WTC11 (cell line): Measurements from ENCODE around the gene MVK. TPM values are rescaled to one million over a fixed set of nuclear protein-coding genes. Genes with fewer than 3 reads are reported as not detected.

Experiments
- ATAC-seq: fragments of 200-7000 bp; cut with Tn5 transposase; 2 replicates; pipeline ENCODE4 v1.10.0; 2021; ENCODE audit warnings: mild to moderate bottlenecking, moderate library complexity
- CTCF ChIA-PET: fragments of 300-600 bp; sonication (Branson Sonifier 250); formaldehyde crosslinking; loops from one replicate; lab custom pipeline; 2021; ENCODE audit warnings: antibody characterized with exemption; lab: Charles Lee
- POLR2A ChIA-PET: fragments of 350-600 bp; sonication (Branson Sonifier 250); formaldehyde crosslinking; loops from one replicate; lab custom pipeline; 2021; ENCODE audit warnings: antibody characterized with exemption; lab: Charles Lee
- DNase-seq: peaks from one replicate; pipeline ENCODE4 v3.0.0; 2021; ENCODE audit warnings: low spot score
- H3K27ac Mint-ChIP-seq: 2 replicates; pipeline ENCODE4 v1.8.0; 2021; ENCODE audit warnings: mixed read lengths
- H3K27me3 Mint-ChIP-seq: 2 replicates; pipeline ENCODE4 v1.8.0; 2021; ENCODE audit warnings: low read depth, mild to moderate bottlenecking, moderate library complexity, mixed read lengths
- H3K36me3 Mint-ChIP-seq: 2 replicates; pipeline ENCODE4 v1.8.0; 2021; ENCODE audit warnings: mixed read lengths
- H3K4me1 Mint-ChIP-seq: 2 replicates; pipeline ENCODE4 v1.8.0; 2022; ENCODE audit warnings: mixed read lengths
- H3K4me3 Mint-ChIP-seq: 2 replicates; pipeline ENCODE4 v1.8.0; 2021; ENCODE audit warnings: mild to moderate bottlenecking, moderate library complexity, mixed read lengths
- H3K9me3 Mint-ChIP-seq: 2 replicates; pipeline ENCODE4 v1.8.0; 2021; ENCODE audit warnings: mixed read lengths
- ATF1 ChIP-seq: sonication (generic); formaldehyde crosslinking; IDR thresholded peaks from 2 replicates; pipeline ENCODE4 v1.8.1; 2023; ENCODE audit warnings: mild to moderate bottlenecking, moderate library complexity, missing genetic modification reagents
- CDX4 ChIP-seq: fragments of 250-450 bp; sonication (Bioruptor Pico); IDR thresholded peaks from 2 replicates; pipeline ENCODE4 v1.9.0; 2021; ENCODE audit warnings: moderate library complexity, mild to moderate bottlenecking, inconsistent platforms, borderline replicate concordance
- E2F4 ChIP-seq: sonication (generic); formaldehyde crosslinking; IDR thresholded peaks from 2 replicates; pipeline ENCODE4 v1.8.1; 2022; ENCODE audit warnings: low read depth, mild to moderate bottlenecking, moderate library complexity, missing genetic modification reagents, borderline replicate concordance
- FOXJ3 ChIP-seq: sonication (generic); formaldehyde crosslinking; IDR thresholded peaks from 2 replicates; pipeline ENCODE4 v1.9.0; 2021; ENCODE audit warnings: missing genetic modification reagents, mild to moderate bottlenecking, borderline replicate concordance
- FOXP1 ChIP-seq: sonication (generic); formaldehyde crosslinking; IDR thresholded peaks from 2 replicates; pipeline ENCODE4 v1.8.0; 2022; ENCODE audit warnings: missing genetic modification reagents, mild to moderate bottlenecking, moderate library complexity, borderline replicate concordance
- GRHL2 ChIP-seq: fragments of 250-450 bp; sonication (Bioruptor Pico); IDR thresholded peaks from 2 replicates; pipeline ENCODE4 v1.8.0; 2022; ENCODE audit warnings: mild to moderate bottlenecking, moderate library complexity; ENCODE audit not compliant: insufficient replicate concordance, severe bottlenecking
- OVOL2 ChIP-seq: fragments of 250-450 bp; sonication (Bioruptor Pico); IDR thresholded peaks from 2 replicates; pipeline ENCODE4 v1.9.0; 2021; ENCODE audit warnings: mild to moderate bottlenecking, borderline replicate concordance
- PREB ChIP-seq: sonication (generic); formaldehyde crosslinking; IDR thresholded peaks from 2 replicates; pipeline ENCODE4 v1.8.1; 2022; ENCODE audit warnings: mild to moderate bottlenecking, missing genetic modification reagents, moderate library complexity, borderline replicate concordance
- ZBTB43 ChIP-seq: sonication (generic); formaldehyde crosslinking; IDR thresholded peaks from 2 replicates; pipeline ENCODE4 v1.8.1; 2023; ENCODE audit warnings: mild to moderate bottlenecking, missing genetic modification reagents
- ZNF671 ChIP-seq: fragments of 250-450 bp; sonication (Bioruptor Pico); IDR thresholded peaks from 2 replicates; pipeline ENCODE4 v1.8.0; 2021; ENCODE audit warnings: mild to moderate bottlenecking
- total RNA-seq: library from RNA; stranded (reverse); gene quantifications from 3 replicates; pipeline ENCODE4 v1.2.3, GENCODE V29; 2021
- TF ChIP-seq, protein P1 (sequence below): sonication (generic); formaldehyde crosslinking; IDR thresholded peaks from 2 replicates; pipeline ENCODE4 v1.8.1; 2022; ENCODE audit warnings: low read depth, missing genetic modification reagents, borderline replicate concordance
- TF ChIP-seq, protein P2 (sequence below): sonication (generic); formaldehyde crosslinking; IDR thresholded peaks from 2 replicates; pipeline ENCODE4 v1.8.1; 2022; ENCODE audit warnings: missing genetic modification reagents, borderline replicate concordance
- TF ChIP-seq, protein P3 (sequence below): sonication (generic); formaldehyde crosslinking; IDR thresholded peaks from 2 replicates; pipeline ENCODE4 v1.8.1; 2023; ENCODE audit warnings: mild to moderate bottlenecking, missing genetic modification reagents, borderline replicate concordance
- TF ChIP-seq, protein P4 (sequence below): sonication (generic); formaldehyde crosslinking; IDR thresholded peaks from 2 replicates; pipeline ENCODE4 v1.8.0; 2022; ENCODE audit warnings: missing genetic modification reagents

The MVK gene
- total RNA-seq, 1 experiment from 2014 or later = 13.2 TPM

DNA sequence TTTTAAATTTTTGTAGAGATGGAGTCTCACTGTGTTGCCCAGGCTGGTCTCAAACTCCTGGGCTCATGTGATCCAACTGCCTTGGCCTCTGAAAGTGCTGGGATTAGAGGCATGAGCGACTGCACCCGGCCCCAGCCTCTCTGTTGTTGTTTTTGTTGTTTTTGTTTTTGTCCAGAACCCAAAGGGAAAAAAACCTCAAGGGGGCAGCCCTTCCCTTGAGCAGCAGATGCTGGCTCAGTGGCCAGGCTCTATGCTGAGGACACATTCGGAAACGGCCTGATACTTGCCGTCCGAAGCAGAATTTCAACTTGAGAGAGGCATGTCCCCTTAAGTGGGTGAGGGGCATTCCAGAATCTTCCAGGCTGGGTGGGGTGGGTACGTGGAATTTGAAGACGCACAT lies 6.7 kb downstream of the MVK start:
- ATAC-seq (no peak), DNase-seq (no peak)
- Mint-ChIP-seq H3K27ac (no peak overlapping the region), H3K27me3 (no peaks in the 10 kb centered on the region), H3K9me3 (no peaks in the 10 kb centered on the region), H3K4me1 (no peaks in the 10 kb centered on the region), H3K36me3 (peaks cover 50% of the 10 kb centered on the region), H3K4me3 (no peak overlapping the region)
- ChIA-PET POLR2A (no interaction called here), CTCF (no interaction called here)
- TF ChIP-seq FOXJ3 (CRISPR knock-in tag) (no peak), ZNF671 (CRISPR knock-in tag) (no peak), ZBTB43 (no peak), GRHL2 (no peak)
- TF ChIP-seq, protein P1, sequence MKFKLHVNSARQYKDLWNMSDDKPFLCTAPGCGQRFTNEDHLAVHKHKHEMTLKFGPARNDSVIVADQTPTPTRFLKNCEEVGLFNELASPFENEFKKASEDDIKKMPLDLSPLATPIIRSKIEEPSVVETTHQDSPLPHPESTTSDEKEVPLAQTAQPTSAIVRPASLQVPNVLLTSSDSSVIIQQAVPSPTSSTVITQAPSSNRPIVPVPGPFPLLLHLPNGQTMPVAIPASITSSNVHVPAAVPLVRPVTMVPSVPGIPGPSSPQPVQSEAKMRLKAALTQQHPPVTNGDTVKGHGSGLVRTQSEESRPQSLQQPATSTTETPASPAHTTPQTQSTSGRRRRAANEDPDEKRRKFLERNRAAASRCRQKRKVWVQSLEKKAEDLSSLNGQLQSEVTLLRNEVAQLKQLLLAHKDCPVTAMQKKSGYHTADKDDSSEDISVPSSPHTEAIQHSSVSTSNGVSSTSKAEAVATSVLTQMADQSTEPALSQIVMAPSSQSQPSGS (CRISPR knock-in tag) = no peak
- TF ChIP-seq, protein P2, sequence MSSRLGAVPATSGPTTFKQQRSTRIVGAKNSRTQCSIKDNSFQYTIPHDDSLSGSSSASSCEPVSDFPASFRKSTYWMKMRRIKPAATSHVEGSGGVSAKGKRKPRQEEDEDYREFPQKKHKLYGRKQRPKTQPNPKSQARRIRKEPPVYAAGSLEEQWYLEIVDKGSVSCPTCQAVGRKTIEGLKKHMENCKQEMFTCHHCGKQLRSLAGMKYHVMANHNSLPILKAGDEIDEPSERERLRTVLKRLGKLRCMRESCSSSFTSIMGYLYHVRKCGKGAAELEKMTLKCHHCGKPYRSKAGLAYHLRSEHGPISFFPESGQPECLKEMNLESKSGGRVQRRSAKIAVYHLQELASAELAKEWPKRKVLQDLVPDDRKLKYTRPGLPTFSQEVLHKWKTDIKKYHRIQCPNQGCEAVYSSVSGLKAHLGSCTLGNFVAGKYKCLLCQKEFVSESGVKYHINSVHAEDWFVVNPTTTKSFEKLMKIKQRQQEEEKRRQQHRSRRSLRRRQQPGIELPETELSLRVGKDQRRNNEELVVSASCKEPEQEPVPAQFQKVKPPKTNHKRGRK = no peak

GRCh38 chr12:109580684-109581333 lies 7.2 kb downstream of the MVK start:
- POLR2A ChIA-PET = no interaction called here
- Mint-ChIP-seq H3K36me3 (peaks cover 50% of the 10 kb centered on the region), H3K4me1 (no peaks in the 10 kb centered on the region), H3K27ac (no peak overlapping the region; the same call in 1 of the 2 replicates), H3K27me3 (no peaks in the 10 kb centered on the region), H3K4me3 (no peak overlapping the region), H3K9me3 (no peaks in the 10 kb centered on the region)
- CTCF ChIA-PET = no interaction called here
- DNase-seq (no peak), ATAC-seq (no peak)
- TF ChIP-seq, protein P3, sequence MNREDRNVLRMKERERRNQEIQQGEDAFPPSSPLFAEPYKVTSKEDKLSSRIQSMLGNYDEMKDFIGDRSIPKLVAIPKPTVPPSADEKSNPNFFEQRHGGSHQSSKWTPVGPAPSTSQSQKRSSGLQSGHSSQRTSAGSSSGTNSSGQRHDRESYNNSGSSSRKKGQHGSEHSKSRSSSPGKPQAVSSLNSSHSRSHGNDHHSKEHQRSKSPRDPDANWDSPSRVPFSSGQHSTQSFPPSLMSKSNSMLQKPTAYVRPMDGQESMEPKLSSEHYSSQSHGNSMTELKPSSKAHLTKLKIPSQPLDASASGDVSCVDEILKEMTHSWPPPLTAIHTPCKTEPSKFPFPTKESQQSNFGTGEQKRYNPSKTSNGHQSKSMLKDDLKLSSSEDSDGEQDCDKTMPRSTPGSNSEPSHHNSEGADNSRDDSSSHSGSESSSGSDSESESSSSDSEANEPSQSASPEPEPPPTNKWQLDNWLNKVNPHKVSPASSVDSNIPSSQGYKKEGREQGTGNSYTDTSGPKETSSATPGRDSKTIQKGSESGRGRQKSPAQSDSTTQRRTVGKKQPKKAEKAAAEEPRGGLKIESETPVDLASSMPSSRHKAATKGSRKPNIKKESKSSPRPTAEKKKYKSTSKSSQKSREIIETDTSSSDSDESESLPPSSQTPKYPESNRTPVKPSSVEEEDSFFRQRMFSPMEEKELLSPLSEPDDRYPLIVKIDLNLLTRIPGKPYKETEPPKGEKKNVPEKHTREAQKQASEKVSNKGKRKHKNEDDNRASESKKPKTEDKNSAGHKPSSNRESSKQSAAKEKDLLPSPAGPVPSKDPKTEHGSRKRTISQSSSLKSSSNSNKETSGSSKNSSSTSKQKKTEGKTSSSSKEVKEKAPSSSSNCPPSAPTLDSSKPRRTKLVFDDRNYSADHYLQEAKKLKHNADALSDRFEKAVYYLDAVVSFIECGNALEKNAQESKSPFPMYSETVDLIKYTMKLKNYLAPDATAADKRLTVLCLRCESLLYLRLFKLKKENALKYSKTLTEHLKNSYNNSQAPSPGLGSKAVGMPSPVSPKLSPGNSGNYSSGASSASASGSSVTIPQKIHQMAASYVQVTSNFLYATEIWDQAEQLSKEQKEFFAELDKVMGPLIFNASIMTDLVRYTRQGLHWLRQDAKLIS (CRISPR knock-in tag) = no peak
- TF ChIP-seq OVOL2 (CRISPR knock-in tag) (no peak), ATF1 (CRISPR knock-in tag) (no peak)

- ChIA-PET CTCF (no interaction called here), POLR2A (no interaction called here)
- DNase-seq = no peak
- Mint-ChIP-seq H3K9me3 (no peaks in the 10 kb centered on the region), H3K36me3 (peaks cover 48% of the 10 kb centered on the region), H3K27me3 (no peaks in the 10 kb centered on the region), H3K27ac (no peak overlapping the region; the same call in 1 of the 2 replicates), H3K4me3 (no peak overlapping the region), H3K4me1 (no peaks in the 10 kb centered on the region)
- ATAC-seq = no peak
- TF ChIP-seq, protein P4, sequence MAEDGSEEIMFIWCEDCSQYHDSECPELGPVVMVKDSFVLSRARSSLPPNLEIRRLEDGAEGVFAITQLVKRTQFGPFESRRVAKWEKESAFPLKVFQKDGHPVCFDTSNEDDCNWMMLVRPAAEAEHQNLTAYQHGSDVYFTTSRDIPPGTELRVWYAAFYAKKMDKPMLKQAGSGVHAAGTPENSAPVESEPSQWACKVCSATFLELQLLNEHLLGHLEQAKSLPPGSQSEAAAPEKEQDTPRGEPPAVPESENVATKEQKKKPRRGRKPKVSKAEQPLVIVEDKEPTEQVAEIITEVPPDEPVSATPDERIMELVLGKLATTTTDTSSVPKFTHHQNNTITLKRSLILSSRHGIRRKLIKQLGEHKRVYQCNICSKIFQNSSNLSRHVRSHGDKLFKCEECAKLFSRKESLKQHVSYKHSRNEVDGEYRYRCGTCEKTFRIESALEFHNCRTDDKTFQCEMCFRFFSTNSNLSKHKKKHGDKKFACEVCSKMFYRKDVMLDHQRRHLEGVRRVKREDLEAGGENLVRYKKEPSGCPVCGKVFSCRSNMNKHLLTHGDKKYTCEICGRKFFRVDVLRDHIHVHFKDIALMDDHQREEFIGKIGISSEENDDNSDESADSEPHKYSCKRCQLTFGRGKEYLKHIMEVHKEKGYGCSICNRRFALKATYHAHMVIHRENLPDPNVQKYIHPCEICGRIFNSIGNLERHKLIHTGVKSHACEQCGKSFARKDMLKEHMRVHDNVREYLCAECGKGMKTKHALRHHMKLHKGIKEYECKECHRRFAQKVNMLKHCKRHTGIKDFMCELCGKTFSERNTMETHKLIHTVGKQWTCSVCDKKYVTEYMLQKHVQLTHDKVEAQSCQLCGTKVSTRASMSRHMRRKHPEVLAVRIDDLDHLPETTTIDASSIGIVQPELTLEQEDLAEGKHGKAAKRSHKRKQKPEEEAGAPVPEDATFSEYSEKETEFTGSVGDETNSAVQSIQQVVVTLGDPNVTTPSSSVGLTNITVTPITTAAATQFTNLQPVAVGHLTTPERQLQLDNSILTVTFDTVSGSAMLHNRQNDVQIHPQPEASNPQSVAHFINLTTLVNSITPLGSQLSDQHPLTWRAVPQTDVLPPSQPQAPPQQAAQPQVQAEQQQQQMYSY (CRISPR knock-in tag) = no peak
- TF ChIP-seq CDX4 (CRISPR knock-in tag) = no peak
- no peak for TF ChIP-seq FOXP1
- no peak for TF ChIP-seq PREB (CRISPR knock-in tag)
- TF ChIP-seq E2F4 (CRISPR knock-in tag) = no peak
These were observed 7.7 kb downstream of the MVK start for GRCh38 chr12:109581334-109581691.
